OCI-LY7 (cell line): ENCODE data around the gene ST8SIA2.

Experiments used
- EZH2phosphoT487 ChIP-seq: fragments of 200-600 bp; sonication (generic); IDR thresholded peaks from 2 replicates; pipeline ENCODE4 v1.6.1; 2018; ENCODE audit warnings: low read depth, borderline replicate concordance, mild to moderate bottlenecking, mixed run types, antibody characterized with exemption, low read length, moderate library complexity, mixed read lengths
- TF ChIP-seq, protein P1 (sequence below): fragments of 200-600 bp; sonication (generic); conservative IDR thresholded peaks from 2 replicates; pipeline ENCODE4 v1.5.1; 2014; ENCODE audit warnings: mild to moderate bottlenecking, antibody characterized with exemption, low read length, moderate library complexity, mixed read lengths

DNA sequence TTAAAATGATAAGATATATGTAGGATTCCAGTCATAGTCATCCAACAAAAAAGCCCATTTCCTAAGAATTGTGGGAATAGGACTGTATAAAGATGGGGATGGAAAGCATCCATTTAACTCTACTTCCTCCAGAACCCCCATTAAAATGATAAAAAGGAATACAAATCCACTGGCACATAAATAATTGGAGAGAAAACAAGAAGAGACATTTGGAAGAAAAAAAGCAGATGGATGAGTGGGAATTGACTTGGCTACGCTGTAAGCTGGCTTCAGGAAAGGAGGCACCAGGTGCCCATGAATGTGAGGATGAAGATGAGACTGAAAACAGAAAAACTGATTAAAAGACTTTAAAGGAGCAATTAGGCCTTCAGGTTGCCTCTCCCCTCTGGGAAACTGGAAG, 91.8 kb downstream of the ST8SIA2 start:
- TF ChIP-seq, protein P1, sequence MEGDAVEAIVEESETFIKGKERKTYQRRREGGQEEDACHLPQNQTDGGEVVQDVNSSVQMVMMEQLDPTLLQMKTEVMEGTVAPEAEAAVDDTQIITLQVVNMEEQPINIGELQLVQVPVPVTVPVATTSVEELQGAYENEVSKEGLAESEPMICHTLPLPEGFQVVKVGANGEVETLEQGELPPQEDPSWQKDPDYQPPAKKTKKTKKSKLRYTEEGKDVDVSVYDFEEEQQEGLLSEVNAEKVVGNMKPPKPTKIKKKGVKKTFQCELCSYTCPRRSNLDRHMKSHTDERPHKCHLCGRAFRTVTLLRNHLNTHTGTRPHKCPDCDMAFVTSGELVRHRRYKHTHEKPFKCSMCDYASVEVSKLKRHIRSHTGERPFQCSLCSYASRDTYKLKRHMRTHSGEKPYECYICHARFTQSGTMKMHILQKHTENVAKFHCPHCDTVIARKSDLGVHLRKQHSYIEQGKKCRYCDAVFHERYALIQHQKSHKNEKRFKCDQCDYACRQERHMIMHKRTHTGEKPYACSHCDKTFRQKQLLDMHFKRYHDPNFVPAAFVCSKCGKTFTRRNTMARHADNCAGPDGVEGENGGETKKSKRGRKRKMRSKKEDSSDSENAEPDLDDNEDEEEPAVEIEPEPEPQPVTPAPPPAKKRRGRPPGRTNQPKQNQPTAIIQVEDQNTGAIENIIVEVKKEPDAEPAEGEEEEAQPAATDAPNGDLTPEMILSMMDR: no peak
- TF ChIP-seq EZH2phosphoT487: no peak
